ENCODE measurements around the gene PRPF39. TPM values are rescaled to one million over a fixed set of nuclear protein-coding genes. Genes with fewer than 3 reads are reported as not detected.

The PRPF39 gene
- polyA plus RNA-seq, 1 donor from 2014 or later = 138 TPM

GRCh38 chr14:45095143-45095542, 11.2 kb downstream of the PRPF39 start:
- no peaks in the 10 kb centered on the region for H3K9me2 ChIP-seq (ENCODE audit: insufficient read depth, low read length)
- no peak overlapping the region for H3K4me3 ChIP-seq (ENCODE audit: low read length)
- peaks cover 43% of the 10 kb centered on the region for H3K79me2 ChIP-seq (replicated peaks; ENCODE audit: insufficient read depth, low read length)
- TF ChIP-seq, protein P1, sequence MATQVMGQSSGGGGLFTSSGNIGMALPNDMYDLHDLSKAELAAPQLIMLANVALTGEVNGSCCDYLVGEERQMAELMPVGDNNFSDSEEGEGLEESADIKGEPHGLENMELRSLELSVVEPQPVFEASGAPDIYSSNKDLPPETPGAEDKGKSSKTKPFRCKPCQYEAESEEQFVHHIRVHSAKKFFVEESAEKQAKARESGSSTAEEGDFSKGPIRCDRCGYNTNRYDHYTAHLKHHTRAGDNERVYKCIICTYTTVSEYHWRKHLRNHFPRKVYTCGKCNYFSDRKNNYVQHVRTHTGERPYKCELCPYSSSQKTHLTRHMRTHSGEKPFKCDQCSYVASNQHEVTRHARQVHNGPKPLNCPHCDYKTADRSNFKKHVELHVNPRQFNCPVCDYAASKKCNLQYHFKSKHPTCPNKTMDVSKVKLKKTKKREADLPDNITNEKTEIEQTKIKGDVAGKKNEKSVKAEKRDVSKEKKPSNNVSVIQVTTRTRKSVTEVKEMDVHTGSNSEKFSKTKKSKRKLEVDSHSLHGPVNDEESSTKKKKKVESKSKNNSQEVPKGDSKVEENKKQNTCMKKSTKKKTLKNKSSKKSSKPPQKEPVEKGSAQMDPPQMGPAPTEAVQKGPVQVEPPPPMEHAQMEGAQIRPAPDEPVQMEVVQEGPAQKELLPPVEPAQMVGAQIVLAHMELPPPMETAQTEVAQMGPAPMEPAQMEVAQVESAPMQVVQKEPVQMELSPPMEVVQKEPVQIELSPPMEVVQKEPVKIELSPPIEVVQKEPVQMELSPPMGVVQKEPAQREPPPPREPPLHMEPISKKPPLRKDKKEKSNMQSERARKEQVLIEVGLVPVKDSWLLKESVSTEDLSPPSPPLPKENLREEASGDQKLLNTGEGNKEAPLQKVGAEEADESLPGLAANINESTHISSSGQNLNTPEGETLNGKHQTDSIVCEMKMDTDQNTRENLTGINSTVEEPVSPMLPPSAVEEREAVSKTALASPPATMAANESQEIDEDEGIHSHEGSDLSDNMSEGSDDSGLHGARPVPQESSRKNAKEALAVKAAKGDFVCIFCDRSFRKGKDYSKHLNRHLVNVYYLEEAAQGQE (IDR thresholded peaks at IDR 0.05; ENCODE audit: borderline replicate concordance) = no peak
- TF ChIP-seq SMC3 (conservative IDR thresholded peaks at IDR 0.05; ENCODE audit: poor library complexity) (no peak), EP300 (conservative IDR thresholded peaks at IDR 0.05; ENCODE audit: poor library complexity, severe bottlenecking) (no peak), TAF1 (IDR thresholded peaks at IDR 0.05; ENCODE audit: low read depth) (no peak), MXI1 (conservative IDR thresholded peaks at IDR 0.05; ENCODE audit: poor library complexity, severe bottlenecking) (no peak), RAD21 (conservative IDR thresholded peaks at IDR 0.05) (no peak), EZH2 (IDR thresholded peaks at IDR 0.05; ENCODE audit: borderline replicate concordance, insufficient read depth, low read length, poor library complexity, severe bottlenecking) (no peak), POLR2AphosphoS5 (IDR thresholded peaks at IDR 0.05) (no peak)
- TF ChIP-seq, protein P2, sequence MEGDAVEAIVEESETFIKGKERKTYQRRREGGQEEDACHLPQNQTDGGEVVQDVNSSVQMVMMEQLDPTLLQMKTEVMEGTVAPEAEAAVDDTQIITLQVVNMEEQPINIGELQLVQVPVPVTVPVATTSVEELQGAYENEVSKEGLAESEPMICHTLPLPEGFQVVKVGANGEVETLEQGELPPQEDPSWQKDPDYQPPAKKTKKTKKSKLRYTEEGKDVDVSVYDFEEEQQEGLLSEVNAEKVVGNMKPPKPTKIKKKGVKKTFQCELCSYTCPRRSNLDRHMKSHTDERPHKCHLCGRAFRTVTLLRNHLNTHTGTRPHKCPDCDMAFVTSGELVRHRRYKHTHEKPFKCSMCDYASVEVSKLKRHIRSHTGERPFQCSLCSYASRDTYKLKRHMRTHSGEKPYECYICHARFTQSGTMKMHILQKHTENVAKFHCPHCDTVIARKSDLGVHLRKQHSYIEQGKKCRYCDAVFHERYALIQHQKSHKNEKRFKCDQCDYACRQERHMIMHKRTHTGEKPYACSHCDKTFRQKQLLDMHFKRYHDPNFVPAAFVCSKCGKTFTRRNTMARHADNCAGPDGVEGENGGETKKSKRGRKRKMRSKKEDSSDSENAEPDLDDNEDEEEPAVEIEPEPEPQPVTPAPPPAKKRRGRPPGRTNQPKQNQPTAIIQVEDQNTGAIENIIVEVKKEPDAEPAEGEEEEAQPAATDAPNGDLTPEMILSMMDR (IDR thresholded peaks at IDR 0.05; ENCODE audit: poor library complexity, severe bottlenecking) = no peak
- H3K27me3 ChIP-seq (ENCODE audit: insufficient read depth, low read depth, low read length) = no peaks in the 10 kb centered on the region
- no peak overlapping the region for H3K4me2 ChIP-seq (ENCODE audit: low read length)
- no peak overlapping the region for H3K9ac ChIP-seq (ENCODE audit: low read length)
- H3F3A ChIP-seq (ENCODE audit: insufficient read depth, low read length, poor library complexity, severe bottlenecking) = no peaks in the 10 kb centered on the region
- H4K20me1 ChIP-seq (ENCODE audit: insufficient read depth) = no peaks in the 10 kb centered on the region
- no peaks in the 10 kb centered on the region for H3K9me3 ChIP-seq (ENCODE audit: low read length)
- H3K36me3 ChIP-seq (ENCODE audit: insufficient read depth, low read length) = peaks cover 5% of the 10 kb centered on the region
- H2AFZ ChIP-seq (ENCODE audit: low read depth, low read length) = no peak overlapping the region
- no peak overlapping the region for H3K27ac ChIP-seq (ENCODE audit: low read length)

GRCh38 chr14:45096218-45096617, 12.3 kb downstream of the PRPF39 start:
- H3K36me3 ChIP-seq (ENCODE audit: insufficient read depth, low read length) = peaks cover 5% of the 10 kb centered on the region

More at GRCh38 chr14:45096218-45096617, 12.3 kb downstream of the PRPF39 start:
- no peak overlapping the region for H2AFZ ChIP-seq (ENCODE audit: low read depth, low read length)
- H3K4me3 ChIP-seq (ENCODE audit: low read length) = no peak overlapping the region
- no peaks in the 10 kb centered on the region for H3K9me3 ChIP-seq (ENCODE audit: low read length)
- TF ChIP-seq, protein P1 (IDR thresholded peaks at IDR 0.05; ENCODE audit: borderline replicate concordance) = no peak
- TF ChIP-seq TAF1 (IDR thresholded peaks at IDR 0.05; ENCODE audit: low read depth) = no peak
- TF ChIP-seq, protein P2 (IDR thresholded peaks at IDR 0.05; ENCODE audit: poor library complexity, severe bottlenecking) = no peak
- no peak for TF ChIP-seq SMC3 (conservative IDR thresholded peaks at IDR 0.05; ENCODE audit: poor library complexity)
- TF ChIP-seq EZH2 (IDR thresholded peaks at IDR 0.05; ENCODE audit: borderline replicate concordance, insufficient read depth, low read length, poor library complexity, severe bottlenecking) = no peak
- TF ChIP-seq MXI1 (conservative IDR thresholded peaks at IDR 0.05; ENCODE audit: poor library complexity, severe bottlenecking) = no peak
- no peak for TF ChIP-seq EP300 (conservative IDR thresholded peaks at IDR 0.05; ENCODE audit: poor library complexity, severe bottlenecking)
- no peak for TF ChIP-seq RAD21 (conservative IDR thresholded peaks at IDR 0.05)
- no peak for TF ChIP-seq POLR2AphosphoS5 (IDR thresholded peaks at IDR 0.05)
- no peak overlapping the region for H3K9ac ChIP-seq (ENCODE audit: low read length)
- peaks cover 33% of the 10 kb centered on the region for H3K79me2 ChIP-seq (replicated peaks; ENCODE audit: insufficient read depth, low read length)
- no peak overlapping the region for H3K27ac ChIP-seq (ENCODE audit: low read length)
- no peaks in the 10 kb centered on the region for H3K27me3 ChIP-seq (ENCODE audit: insufficient read depth, low read depth, low read length)
- H3F3A ChIP-seq (ENCODE audit: insufficient read depth, low read length, poor library complexity, severe bottlenecking) = no peaks in the 10 kb centered on the region
- no peaks in the 10 kb centered on the region for H4K20me1 ChIP-seq (ENCODE audit: insufficient read depth)
- no peaks in the 10 kb centered on the region for H3K9me2 ChIP-seq (ENCODE audit: insufficient read depth, low read length)
- H3K4me2 ChIP-seq (ENCODE audit: low read length) = no peak overlapping the region

Measured in neural cell (in vitro differentiated cells).